Measurements from ENCODE around the gene ICAM3.
A peak's percentile ranks its signal among the peaks of the same experiment; 100 is the strongest.

ICAM3 gene

DNA sequence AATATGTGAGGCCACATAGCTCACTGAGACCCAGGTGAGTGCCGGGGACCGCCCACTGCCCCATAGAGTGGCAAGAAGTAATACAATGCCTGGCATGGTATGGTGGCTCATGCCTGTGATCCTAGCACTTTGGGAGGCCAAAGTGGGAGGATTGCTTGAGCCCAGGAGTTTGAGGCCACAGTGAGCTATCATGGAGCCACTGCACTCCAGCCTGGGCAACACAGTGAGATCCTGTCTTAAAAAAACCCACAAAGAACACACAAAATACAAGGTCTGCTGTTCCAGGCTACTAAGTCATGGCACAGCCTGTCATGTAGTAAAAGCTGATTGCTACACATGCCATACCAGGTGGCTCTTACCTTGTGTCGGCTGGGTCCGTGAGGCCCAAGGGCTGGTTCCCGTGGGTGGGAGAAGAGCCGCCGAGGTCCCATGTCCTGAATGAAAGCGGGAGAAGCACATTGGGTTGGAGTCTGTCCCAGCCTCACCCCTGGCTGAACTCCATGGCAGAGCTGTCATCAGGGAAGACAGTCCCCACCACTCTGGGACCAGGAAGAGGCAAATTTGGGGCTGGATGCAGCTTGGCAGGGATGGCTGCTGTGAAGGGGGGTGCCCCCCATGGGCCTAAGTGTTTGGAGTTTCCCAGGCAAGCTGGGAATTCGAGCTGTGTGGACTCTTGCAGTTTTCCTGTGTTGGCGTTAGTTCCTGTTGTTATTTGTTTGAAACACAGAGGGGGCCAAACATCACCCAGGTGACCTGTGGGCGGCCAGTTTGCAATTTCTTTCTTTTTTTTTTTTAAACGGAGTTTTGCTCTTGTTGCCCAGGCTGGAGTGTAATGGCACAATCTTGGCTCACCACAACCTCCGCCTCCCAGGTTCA lies 20.4 kb downstream of the ICAM3 start:
- Mint-ChIP-seq H3K27ac (no peak overlapping the region), H3K4me3 (no peak overlapping the region), H3K27me3 (no peaks in the 10 kb centered on the region), H3K9me3 (no peaks in the 10 kb centered on the region), H3K36me3 (ENCODE audit: low read depth) (peaks cover 90% of the 10 kb centered on the region), H3K4me1 (ENCODE audit: low read depth) (peaks cover 14% of the 10 kb centered on the region)
- intact Hi-C loops (cut with micrococcal nuclease), result no loop called here

DNA sequence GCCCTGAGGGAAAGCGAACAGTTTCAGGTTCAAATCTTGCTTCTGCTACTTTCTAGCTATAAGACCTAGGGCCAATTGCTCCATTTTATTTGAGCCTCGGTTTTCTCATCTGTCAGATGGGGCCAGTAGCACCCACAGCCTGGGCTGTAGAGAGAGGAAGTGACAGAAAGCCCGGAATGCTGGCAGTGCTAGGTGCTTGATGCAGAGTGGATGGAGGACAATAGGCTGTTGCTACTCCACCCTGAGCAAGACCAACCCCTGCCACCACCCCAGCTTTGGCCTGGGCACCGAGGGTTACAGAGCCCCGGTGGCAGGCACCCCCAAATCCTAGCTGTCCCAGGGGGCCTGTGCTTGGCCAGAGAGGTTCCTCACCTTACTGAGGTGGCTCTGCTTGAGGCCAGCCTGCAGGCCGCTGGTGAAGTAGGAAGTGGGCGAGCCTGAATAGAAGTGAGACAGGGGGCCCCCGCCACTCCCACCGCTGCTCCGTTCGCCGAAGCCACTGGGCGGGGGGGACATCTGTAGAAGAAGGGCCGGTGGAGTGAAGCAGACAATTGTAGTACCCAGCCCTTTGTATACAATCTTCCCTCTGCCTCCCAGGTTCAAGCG lies 21.5 kb downstream of the ICAM3 start:
- H3K4me3 Mint-ChIP-seq, result no peak overlapping the region
- no peaks in the 10 kb centered on the region for H3K9me3 Mint-ChIP-seq
- H3K4me1 Mint-ChIP-seq (ENCODE audit: low read depth), result peaks cover 14% of the 10 kb centered on the region
- H3K27me3 Mint-ChIP-seq, result no peaks in the 10 kb centered on the region
- H3K36me3 Mint-ChIP-seq (ENCODE audit: low read depth), result peaks cover 83% of the 10 kb centered on the region
- intact Hi-C loops (cut with micrococcal nuclease), result no loop called here
- no peak overlapping the region for H3K27ac Mint-ChIP-seq

GRCh38 chr19:10317045-10317856 lies 22.2 kb downstream of the ICAM3 start:
- H3K4me3 Mint-ChIP-seq, result no peak overlapping the region
- peak overlapping the region; percentile 63 for H3K27ac Mint-ChIP-seq
- H3K27me3 Mint-ChIP-seq, result no peaks in the 10 kb centered on the region

DNA sequence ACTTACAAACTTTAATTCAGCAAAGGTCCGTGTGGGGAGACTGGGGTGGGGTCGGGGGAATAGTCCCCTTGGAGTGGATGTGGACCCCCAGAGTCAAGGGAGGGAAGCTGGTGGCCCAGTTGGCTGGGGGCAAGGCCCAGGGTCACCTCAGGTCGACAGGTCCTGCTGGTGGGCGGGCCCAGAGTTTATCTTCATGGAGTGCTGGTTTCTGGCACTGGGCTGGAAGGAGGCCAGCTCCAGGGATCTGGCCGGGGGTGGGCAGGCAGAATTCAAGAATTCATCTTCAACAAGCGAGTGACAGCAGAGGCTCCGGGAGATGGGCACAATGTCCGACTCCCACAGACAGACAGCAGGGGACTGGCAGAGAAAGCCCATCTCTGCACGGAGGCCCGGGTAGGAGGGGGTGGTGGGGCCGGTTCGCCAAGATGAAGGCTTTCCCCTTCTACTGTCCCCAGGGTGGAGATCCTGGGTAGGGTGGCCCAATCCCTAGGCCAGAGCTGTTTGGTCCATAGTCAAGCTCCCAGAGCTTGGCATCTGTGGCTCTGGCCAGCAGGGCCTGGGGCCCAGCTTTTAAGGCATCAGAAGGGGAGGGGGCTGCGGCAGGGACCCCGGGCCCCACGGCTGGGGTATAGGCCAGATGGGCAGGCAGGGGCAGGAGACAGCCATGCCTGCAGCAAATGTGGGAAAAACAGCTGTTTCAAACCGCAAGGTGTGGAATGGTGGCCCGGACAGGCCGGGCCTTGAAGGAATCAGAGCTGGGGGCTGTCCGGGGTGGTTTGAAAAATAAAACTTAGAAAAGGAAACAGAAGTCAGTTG lies 23.0 kb downstream of the ICAM3 start:
- peaks cover 14% of the 10 kb centered on the region for H3K4me1 Mint-ChIP-seq (ENCODE audit: low read depth)
- H3K27ac Mint-ChIP-seq, result peak overlapping the region; percentile 63
- H3K4me3 Mint-ChIP-seq, result no peak overlapping the region
- peaks cover 76% of the 10 kb centered on the region for H3K36me3 Mint-ChIP-seq (ENCODE audit: low read depth)
- intact Hi-C loops (cut with micrococcal nuclease), result no loop called here
- H3K9me3 Mint-ChIP-seq, result no peaks in the 10 kb centered on the region
- no peaks in the 10 kb centered on the region for H3K27me3 Mint-ChIP-seq

More at GRCh38 chr19:10317045-10317856, 22.2 kb downstream of the ICAM3 start:
- Mint-ChIP-seq H3K9me3 (no peaks in the 10 kb centered on the region), H3K36me3 (ENCODE audit: low read depth) (peaks cover 83% of the 10 kb centered on the region), H3K4me1 (ENCODE audit: low read depth) (peaks cover 14% of the 10 kb centered on the region)
- intact Hi-C loops (cut with micrococcal nuclease), result no loop called here

GRCh38 chr19:10315335-10316214 lies 23.8 kb downstream of the ICAM3 start, which contains the start of gene FDX2:
TSS of gene FDX2 (minus strand) at chr19:10316015. CDS start at chr19:10315996, 19 bp downstream.
- Mint-ChIP-seq H3K27ac (peak within 1 kb of the TSS; percentile 63), H3K9me3 (no peaks in the 10 kb centered on the region), H3K4me3 (peak within 1 kb of the TSS; percentile 88), H3K36me3 (ENCODE audit: low read depth) (peaks cover 71% of the 10 kb centered on the region), H3K4me1 (ENCODE audit: low read depth) (peaks cover 20% of the 10 kb centered on the region), H3K27me3 (no peaks in the 10 kb centered on the region)
- intact Hi-C loops (cut with micrococcal nuclease), result no loop called here

GRCh38 chr19:10309423-10309822 lies 30.0 kb downstream of the ICAM3 start, which contains the start of gene ZGLP1:
TSS of gene ZGLP1 (minus strand) at chr19:10309815.
- Mint-ChIP-seq H3K9me3 (no peaks in the 10 kb centered on the region), H3K27ac (peak within 1 kb of the TSS; percentile 43), H3K36me3 (ENCODE audit: low read depth) (peaks cover 24% of the 10 kb centered on the region), H3K4me3 (no peak within 1 kb of the TSS), H3K4me1 (ENCODE audit: low read depth) (peaks cover 39% of the 10 kb centered on the region), H3K27me3 (no peaks in the 10 kb centered on the region)
- intact Hi-C loops (cut with micrococcal nuclease), result no loop called here

- no peaks in the 10 kb centered on the region for H3K27me3 Mint-ChIP-seq
- H3K4me3 Mint-ChIP-seq, result no peak overlapping the region
- no peaks in the 10 kb centered on the region for H3K9me3 Mint-ChIP-seq
- intact Hi-C loops (cut with micrococcal nuclease), result no loop called here
- H3K36me3 Mint-ChIP-seq (ENCODE audit: low read depth), result peaks cover 11% of the 10 kb centered on the region
- peaks cover 62% of the 10 kb centered on the region for H3K4me1 Mint-ChIP-seq (ENCODE audit: low read depth)
- H3K27ac Mint-ChIP-seq, result peak overlapping the region; percentile 37
Measured at GRCh38 chr19:10306327-10306726, 33.1 kb downstream of the ICAM3 start.

- H3K9me3 Mint-ChIP-seq, result no peaks in the 10 kb centered on the region
Measured at GRCh38 chr19:10305139-10305806, 34.2 kb downstream of the ICAM3 start.

DNA sequence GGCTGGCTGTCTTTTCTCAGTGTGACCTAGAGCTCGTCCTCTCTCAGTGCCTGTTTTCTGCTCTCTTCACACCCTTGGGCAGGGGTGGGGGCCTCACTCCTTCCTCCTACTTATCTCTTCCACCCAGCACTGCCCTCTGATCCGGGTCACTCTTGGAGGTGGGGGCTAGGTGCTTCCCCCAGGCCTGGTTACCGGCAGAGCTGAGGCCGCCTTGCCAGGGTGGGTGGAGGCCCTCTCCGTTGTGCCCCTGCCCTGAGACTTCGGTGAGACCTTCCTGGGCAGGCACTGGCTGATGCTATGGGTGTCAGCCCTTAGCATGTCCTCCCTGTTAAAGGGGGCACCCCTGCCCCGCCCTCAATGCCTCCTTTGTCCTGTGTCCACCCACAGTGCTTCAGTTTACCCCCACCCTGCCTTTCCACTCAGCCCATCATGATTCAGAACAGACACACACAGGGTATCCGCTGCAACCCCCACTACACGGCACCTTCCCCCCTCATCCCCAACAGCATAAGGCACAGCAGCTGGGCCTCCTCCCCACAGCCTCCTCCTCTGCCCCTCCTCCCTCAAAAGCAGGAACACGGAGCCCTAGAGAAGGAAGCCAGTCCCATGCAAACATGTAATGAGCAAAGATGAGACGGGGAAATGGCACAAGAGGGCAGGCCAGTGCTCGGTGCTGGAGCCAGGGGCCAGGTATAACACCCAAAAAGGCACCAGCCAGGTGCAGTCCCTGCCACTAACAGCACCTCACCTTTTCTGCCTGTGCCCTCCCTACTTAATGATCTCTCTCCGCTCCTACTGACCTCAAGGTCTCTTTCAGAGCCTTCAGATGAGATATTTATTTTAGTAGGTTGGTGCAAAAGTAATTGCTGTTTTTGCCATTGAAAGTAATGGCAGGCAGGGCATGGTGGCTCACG lies 39.6 kb downstream of the ICAM3 start:
- peak overlapping the region; percentile 30 for H3K4me3 Mint-ChIP-seq
- peak overlapping the region; percentile 91 for H3K27ac Mint-ChIP-seq
- no peaks in the 10 kb centered on the region for H3K9me3 Mint-ChIP-seq
- intact Hi-C loops (cut with micrococcal nuclease), result no loop called here
- no peaks in the 10 kb centered on the region for H3K36me3 Mint-ChIP-seq (ENCODE audit: low read depth)
- H3K4me1 Mint-ChIP-seq (ENCODE audit: low read depth), result peaks cover 58% of the 10 kb centered on the region
- H3K27me3 Mint-ChIP-seq, result peaks cover 18% of the 10 kb centered on the region

More at GRCh38 chr19:10305139-10305806, 34.2 kb downstream of the ICAM3 start:
- Mint-ChIP-seq H3K4me3 (peak overlapping the region; percentile 76), H3K36me3 (ENCODE audit: low read depth) (peaks cover 5% of the 10 kb centered on the region), H3K27me3 (no peaks in the 10 kb centered on the region), H3K4me1 (ENCODE audit: low read depth) (peaks cover 58% of the 10 kb centered on the region), H3K27ac (peak overlapping the region; percentile 97)
- intact Hi-C loops (cut with micrococcal nuclease), result no loop called here

DNA sequence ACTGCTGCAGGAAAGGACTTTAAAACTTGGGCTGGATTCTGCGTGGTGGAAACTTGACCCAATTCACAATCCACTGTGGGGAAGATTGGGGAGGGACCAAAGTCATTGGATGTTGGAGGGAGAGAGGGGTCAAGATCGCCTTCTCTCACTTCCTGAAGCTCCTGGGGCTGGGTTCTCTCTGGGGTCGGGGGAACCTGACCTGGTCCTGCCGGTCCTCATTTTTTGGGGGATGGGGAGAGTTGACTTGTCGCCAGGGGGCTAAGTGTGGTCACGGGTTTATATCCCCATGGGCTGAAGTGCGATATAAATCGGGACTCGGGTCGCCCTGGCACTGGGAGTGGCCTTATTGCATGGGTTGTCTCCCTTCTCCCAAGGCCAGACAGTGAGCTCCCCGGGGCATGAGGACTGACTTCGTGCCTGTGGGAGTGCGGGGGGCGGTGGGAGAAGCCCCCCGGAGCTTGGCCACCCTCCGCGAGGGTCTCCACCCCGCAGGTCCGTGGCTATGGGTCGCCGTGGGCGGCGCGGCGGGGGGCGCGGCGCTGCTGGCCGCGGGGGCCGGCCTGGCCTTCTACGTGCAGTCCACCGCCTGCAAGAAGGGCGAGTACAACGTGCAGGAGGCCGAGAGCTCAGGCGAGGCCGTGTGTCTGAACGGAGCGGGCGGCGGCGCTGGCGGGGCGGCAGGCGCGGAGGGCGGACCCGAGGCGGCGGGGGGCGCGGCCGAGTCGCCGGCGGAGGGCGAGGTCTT lies 43.4 kb downstream of the ICAM3 start:
- Mint-ChIP-seq H3K27ac (peak overlapping the region; percentile 79), H3K4me1 (ENCODE audit: low read depth) (peaks cover 62% of the 10 kb centered on the region)

More for the DNA sequence above, 43.4 kb downstream of the ICAM3 start:
- Mint-ChIP-seq H3K4me3 (peak overlapping the region; percentile 79), H3K36me3 (ENCODE audit: low read depth) (peaks cover 19% of the 10 kb centered on the region), H3K27me3 (peaks cover 47% of the 10 kb centered on the region), H3K9me3 (no peaks in the 10 kb centered on the region)
- intact Hi-C loops (cut with micrococcal nuclease), result no loop called here

Measured in dendritic cell treated with granulocyte-macrophage colony-stimulating factor and Interleukin-4, amounts not matched to agents 40 ng/mL and 50 ng/mL, for 4 days (primary cell).